Measurements from ENCODE around the gene B9D2.
"Not testable (repeated sequence)": the region's sequence is repeated elsewhere in the genome, so short reads cannot be mapped to it uniquely, and the experiment has no call there.

Gene B9D2

DNA sequence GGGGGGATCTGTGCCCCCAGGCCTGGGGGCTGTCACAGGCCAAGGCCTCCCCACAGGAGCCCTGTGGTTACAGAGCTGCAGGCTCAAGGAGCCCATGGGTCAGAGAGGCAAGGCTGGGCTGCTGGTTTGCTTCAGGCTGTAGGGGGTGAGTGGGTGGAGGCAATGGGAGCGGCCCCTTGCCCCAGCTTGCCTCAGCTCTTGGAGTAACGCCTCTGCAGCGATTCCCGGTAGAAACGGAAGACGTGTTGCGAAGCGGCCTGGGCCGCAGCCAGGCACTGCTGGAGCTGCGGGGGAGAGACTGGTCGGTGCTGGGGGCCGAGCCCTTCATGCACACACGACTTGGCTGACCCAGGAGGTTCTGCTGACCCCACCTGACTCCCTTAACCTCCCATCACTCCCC is 22.5 kb upstream of the B9D2 start:
- DNase-seq: no peak

DNA sequence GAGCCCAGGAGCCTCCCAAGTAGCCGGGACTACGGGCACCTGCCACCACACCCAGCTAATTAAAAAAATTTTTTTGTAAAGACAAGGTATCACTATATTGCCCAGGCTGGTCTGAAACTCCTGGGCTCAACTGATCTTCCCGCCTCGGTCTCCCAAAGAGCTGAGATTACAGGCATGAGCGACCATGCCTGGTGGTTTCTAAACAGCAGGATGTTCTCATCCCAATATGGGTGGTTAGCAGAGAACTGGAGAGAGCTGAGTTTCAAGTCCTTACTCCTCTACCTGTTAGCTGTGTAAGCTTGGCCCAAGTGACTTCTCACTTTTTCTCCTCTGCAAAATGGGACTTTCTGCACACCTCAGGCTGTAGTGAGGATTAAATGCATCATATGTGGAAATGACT is 20.4 kb upstream of the B9D2 start:
- no peak for DNase-seq

GRCh38 chr19:41381536-41381935 is 17.6 kb upstream of the B9D2 start:
- not testable (repeated sequence) for DNase-seq

DNA sequence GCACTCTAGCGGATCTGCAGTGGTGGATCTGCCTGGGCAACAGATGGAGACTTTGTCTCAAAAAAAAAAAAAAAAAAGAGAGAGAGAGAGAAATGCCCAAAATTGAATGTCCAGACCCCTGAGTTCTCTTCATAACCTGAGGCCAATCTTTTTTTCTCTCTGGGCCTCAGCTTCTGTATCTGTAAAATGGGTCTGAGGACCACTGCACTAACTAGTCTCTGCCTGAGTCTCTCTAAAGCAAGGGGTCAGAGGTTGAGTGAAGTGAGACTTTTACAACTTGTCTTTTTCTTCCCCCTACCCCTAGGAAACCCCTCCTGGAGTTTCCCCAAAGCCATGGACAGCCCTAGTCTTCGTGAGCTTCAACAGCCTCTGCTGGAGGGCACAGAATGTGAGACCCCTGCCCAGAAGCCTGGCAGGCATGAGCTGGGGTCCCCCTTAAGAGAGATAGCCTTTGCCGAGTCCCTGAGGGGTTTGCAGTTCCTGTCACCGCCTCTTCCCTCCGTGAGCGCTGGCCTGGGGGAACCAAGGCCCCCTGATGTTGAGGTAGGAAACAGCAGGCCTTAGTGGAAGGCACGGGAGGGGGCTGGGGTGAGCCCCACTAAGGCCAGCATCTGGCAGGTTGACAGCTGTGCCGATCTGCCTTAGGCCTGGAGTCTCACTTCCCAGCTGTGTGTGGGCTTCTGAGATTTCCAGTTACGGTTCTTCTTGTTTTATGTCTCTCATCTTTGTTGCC is 14.2 kb upstream of the B9D2 start:
- DNase-seq: no peak

GRCh38 chr19:41376998-41377365 is 13.0 kb upstream of the B9D2 start:
- no peak for DNase-seq

GRCh38 chr19:41376241-41376997 is 12.5 kb upstream of the B9D2 start, which contains the start of gene TMEM91:
TSS of gene TMEM91 (plus strand) at chr19:41376533. CDS start at chr19:41378310, 1,777 bp downstream.
- peak in 1 of 3 experiments; percentile 19 for DNase-seq

DNA sequence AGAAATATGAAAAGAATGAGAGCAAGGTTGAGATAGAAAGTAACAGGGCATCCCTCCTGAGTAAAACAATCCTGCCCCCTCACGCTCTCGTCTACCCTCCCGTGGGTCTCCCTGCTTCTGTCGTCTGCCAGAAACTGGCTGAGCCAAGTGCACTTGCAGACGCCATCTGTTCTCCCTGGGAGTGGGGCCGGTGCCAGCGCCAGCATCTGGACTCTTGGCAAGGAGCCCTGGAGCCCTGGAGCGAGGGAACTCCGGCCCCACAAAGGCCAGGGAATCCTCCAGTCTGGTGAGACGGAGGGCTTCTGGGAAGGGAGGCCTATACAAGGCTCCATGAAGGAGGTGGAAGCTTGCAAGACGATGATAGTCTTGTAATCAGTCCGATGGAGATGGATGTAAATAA is 10.0 kb upstream of the B9D2 start:
- DNase-seq: peak; percentile 67 to 85 (median 76)

- no peak for DNase-seq
These were observed 8.6 kb upstream of the B9D2 start for GRCh38 chr19:41372501-41372900.

GRCh38 chr19:41371541-41371940 is 7.6 kb upstream of the B9D2 start:
- DNase-seq: no peak

GRCh38 chr19:41371119-41371518 is 7.2 kb upstream of the B9D2 start:
- DNase-seq: not testable (repeated sequence)

DNA sequence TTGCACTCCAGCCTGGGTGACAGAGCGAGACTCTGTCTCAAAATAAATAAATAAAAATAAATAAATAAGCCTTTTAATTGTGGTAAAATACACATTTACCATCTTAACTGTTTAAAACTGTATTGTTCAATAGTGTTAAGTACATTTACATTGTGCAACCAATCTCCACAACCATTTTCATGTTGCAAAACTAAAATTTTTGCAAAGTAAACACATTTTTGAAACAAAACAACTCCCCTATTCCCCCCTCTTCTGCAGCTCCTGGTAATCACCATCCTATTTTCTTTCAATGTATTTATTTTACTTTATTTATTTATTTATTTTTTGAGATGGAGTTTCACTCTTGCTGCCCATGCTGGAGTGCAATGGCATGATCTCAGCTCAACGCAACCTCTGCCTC is 5.8 kb upstream of the B9D2 start:
- DNase-seq: no peak

GRCh38 chr19:41367848-41368301 is 3.9 kb upstream of the B9D2 start:
- DNase-seq: no peak

- DNase-seq: no peak
These were observed 2.1 kb upstream of the B9D2 start for GRCh38 chr19:41366089-41366488.

DNA sequence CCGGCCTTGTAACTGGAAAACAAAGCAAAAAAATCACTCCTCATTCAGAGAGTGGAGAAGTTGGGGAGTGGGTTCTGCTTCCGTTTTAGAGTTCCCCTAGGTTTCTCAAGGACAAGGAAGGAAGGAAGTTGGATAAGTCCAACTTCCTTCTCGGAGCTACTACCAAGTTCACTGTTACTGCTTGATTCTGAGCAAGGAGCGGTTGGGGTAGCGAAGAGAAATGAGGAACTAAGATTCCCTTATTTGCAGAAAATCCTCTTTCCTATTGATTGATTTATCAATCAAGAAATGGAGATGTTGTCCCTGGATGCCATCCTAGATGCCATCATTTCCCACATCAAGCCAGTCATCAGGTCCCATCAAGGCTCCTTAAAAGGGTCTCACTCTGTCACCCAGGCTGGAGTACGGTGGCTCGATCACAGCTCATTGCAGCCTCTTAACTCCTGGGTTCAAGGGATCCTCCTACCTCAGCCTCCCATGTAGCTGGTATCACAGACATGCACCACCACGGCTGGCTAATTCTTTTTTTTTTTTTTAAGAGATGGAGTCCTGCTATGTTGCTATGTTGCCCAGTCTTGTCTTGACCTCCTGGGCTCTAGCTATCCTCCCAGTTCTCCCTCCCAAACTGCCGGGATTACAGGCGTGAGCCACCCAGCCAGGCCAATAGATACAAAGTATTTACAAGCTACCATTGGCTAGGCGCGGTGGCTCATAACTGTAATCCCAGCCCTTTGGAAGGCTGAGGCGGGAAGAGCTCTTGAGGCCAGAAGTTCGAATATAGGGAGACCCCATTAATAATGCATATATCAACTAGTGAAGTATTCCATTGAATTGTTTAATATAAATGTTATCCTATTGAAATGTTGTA is 809 bp upstream of the B9D2 start:
- no peak for DNase-seq

DNA sequence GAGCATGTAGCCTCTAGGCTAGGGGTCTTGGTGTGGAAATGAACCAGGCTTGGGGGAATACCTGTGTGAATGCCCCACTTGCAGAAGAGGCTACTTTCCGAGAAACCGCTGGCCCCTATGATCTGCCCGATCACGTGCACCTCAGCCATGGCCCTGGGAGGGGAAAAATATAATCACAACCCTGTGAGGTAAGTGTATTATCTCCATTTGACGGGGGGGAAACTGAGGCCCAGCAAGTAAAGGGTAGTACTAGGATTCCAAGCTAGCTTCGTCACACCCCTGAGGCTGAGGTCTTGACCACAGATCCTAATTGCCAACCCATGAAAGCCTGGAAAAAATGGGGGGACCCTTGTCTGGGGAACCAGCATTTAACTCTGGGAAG is 587 bp downstream of the B9D2 start:
- DNase-seq: no peak

GRCh38 chr19:41362143-41362847 is 1.7 kb downstream of the B9D2 start:
- no peak for DNase-seq

DNA sequence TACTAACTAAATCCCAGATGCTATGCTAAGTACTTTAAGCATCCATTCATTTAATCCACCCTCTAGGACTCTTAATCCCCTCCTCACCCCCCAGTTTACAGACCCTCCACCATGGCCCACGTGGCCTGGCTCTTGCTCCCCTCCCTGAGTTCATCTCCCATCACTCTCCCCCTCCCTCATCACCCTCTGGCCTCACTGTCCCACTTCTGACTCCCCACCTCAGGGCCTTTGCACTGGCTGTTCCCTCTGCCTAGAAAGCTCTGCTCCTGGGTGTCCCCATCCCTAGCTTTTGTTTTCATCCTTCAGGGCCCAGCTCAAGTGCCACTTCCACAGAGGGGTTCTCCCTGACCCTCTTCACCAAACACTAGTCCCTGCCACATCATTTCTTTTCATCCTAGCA is 4.2 kb downstream of the B9D2 start:
- no peak for DNase-seq

DNA sequence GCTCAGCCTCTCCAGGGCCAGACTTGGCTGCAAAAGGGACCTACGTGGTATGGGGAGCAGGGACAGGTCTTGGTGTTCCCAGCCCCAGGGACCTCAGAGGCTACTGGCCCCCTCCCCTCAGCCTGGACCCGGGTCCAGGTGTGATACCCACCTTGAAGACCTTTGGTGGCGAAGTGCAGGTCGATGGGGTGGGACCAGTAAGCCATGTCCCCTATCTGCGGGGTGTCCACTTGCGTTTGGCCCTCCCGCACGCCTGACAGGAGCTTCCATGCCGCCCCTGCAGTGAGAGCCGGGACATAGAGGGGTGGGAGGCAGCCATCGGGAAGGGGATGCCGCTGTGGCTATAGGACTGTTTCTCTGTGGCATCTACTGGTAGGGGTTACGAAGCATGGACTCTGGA is 6.2 kb downstream of the B9D2 start:
- no peak for DNase-seq

GRCh38 chr19:41356984-41357739 is 6.8 kb downstream of the B9D2 start:
- no peak for DNase-seq

DNA sequence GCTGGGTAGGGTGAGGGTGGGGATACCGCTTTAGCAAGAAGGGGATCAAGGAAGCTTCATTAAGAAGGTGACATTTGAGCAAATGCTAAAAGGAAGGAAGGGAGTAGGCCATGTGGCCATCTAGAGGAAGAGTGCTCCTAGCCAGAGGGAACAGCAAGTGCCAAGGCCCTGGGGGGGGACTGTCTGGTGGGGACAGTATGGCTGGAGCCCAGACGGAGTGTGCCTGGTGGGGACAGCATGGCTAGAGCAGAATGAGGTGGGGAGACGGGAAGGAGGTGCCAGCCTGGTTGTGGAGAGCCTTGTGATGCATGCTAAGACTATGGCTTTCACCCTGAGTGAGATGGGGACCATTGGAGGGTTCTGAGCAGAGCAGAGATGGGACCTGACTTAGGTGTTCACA is 8.1 kb downstream of the B9D2 start:
- DNase-seq: no peak

- DNase-seq: no peak
These were observed 8.9 kb downstream of the B9D2 start for GRCh38 chr19:41355035-41355434.

DNA sequence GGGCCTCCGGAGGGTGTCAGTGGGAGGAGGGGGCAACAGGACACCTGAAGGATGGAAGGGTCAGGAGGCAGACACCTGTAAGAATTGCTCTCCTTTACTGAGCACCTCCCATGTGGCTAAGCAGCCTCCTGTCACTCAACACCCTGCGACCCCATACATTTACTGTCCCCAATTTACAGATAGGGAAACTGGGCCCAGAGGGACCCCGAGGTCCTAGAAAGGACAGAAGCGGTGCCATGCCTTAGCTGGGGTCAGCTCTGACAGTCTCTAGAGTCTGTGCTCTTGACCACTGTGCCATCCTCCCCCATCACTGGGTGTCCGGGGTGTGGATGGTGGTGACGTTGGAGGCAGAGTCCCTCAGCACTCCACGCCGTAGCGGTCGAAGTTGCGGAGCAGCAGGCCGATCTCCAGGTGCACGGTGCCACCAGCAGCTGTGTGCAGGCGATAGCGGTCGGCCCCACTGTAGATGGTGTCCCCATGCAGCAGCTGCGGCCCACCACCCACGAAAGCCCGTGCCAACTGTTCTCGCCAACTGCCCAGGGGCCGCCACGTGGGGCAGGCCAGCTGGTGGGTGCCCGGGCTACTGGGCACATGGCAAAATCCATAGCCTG is 9.5 kb downstream of the B9D2 start:
- no peak for DNase-seq

Measured in NCI-H1417 (cell line).